ENCODE data around the gene IGSF1. TPM values are rescaled to one million over a fixed set of nuclear protein-coding genes. Genes with fewer than 3 reads are reported as not detected.

IGSF1 gene
- total RNA-seq, 1 experiment from 2014 or later, result not detected

DNA sequence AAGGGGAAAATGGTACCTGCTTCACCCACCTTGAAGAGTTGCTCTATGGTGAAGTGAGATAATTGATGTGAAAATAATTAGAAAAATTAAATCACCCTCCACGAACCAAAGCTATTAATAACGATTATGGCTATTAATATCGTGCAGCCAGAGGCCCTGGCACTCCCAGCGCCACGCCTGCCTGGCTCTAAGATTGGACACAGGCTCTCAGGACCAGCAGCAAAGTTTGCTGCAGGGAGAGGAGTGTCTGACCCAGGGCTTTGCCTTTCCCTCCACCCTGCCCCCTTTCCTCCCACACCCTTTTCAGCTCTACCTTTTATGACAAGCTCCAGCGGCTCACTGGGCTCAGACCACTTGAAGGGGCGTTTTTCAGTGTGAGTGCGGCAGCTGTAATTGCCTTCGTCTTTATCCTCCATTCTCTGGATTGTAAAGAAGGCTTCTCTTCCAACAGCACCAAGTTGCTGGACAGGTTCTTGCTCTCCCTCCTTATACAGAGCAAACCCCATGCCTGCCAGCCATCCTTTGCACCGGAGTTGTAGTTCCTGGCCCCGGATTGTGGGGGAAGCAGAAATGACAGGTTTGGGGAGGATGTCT is 11.5 kb downstream of the IGSF1 start:
- intact Hi-C loops (cut with micrococcal nuclease), result no loop called here
- Mint-ChIP-seq H3K27ac (ENCODE audit: low read depth, unreplicated experiment) (no peak overlapping the region), H3K9me3 (ENCODE audit: unreplicated experiment) (no peaks in the 10 kb centered on the region), H3K4me1 (ENCODE audit: insufficient read depth, unreplicated experiment) (no peaks in the 10 kb centered on the region), H3K36me3 (ENCODE audit: insufficient read depth, unreplicated experiment) (no peaks in the 10 kb centered on the region), H3K27me3 (ENCODE audit: insufficient read depth, unreplicated experiment) (peaks cover 95% of the 10 kb centered on the region), H3K4me3 (ENCODE audit: unreplicated experiment) (no peak overlapping the region)
- TF ChIP-seq, protein P1, sequence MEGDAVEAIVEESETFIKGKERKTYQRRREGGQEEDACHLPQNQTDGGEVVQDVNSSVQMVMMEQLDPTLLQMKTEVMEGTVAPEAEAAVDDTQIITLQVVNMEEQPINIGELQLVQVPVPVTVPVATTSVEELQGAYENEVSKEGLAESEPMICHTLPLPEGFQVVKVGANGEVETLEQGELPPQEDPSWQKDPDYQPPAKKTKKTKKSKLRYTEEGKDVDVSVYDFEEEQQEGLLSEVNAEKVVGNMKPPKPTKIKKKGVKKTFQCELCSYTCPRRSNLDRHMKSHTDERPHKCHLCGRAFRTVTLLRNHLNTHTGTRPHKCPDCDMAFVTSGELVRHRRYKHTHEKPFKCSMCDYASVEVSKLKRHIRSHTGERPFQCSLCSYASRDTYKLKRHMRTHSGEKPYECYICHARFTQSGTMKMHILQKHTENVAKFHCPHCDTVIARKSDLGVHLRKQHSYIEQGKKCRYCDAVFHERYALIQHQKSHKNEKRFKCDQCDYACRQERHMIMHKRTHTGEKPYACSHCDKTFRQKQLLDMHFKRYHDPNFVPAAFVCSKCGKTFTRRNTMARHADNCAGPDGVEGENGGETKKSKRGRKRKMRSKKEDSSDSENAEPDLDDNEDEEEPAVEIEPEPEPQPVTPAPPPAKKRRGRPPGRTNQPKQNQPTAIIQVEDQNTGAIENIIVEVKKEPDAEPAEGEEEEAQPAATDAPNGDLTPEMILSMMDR (IDR thresholded peaks at IDR 0.05; ENCODE audit: unreplicated experiment), result no peak
- DNase-seq (ENCODE audit: unreplicated experiment), result no peak
- ChIA-PET POLR2A (no interaction called here), CTCF (interaction anchor here (1.1 kb wide), 1 partner anchor 12 kb away, joined by 4 read pairs; no protein-coding TSS in a partner anchor)
- no TSS peak for BruUV-seq (replicated peaks)

DNA sequence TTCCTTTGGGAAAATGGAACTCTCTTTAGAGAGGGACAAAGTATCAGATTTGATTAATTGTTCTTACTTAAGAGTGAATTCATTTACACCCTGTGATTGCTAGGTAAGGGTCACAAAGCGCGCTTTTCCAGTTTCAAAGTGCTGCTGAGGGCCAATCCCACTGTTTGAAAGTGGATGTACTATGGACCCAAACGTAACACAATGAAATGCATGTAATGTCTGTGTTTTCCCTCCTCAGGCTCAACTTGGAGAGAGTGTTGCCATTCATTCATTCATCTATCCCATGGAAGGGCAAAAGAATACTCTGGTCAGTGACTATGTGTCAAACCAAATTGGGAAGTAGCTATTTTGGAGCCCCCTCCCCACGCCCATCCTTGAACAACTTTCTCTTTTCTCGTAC is 16.1 kb downstream of the IGSF1 start:
- intact Hi-C loops (cut with micrococcal nuclease), result no loop called here
- TF ChIP-seq, protein P1 (IDR thresholded peaks at IDR 0.05; ENCODE audit: unreplicated experiment), result no peak
- no peak for DNase-seq (ENCODE audit: unreplicated experiment)
- no peak overlapping the region for H3K27ac Mint-ChIP-seq (ENCODE audit: low read depth, unreplicated experiment)
- H3K36me3 Mint-ChIP-seq (ENCODE audit: insufficient read depth, unreplicated experiment), result no peaks in the 10 kb centered on the region
- ChIA-PET POLR2A (interaction anchor here (1.5 kb wide), 1 partner anchor 11 kb away, joined by 4 read pairs; no protein-coding TSS in a partner anchor), CTCF (no interaction called here)
- H3K4me1 Mint-ChIP-seq (ENCODE audit: insufficient read depth, unreplicated experiment), result no peaks in the 10 kb centered on the region
- BruUV-seq (replicated peaks), result no TSS peak
- H3K9me3 Mint-ChIP-seq (ENCODE audit: unreplicated experiment), result no peaks in the 10 kb centered on the region
- no peak overlapping the region for H3K4me3 Mint-ChIP-seq (ENCODE audit: unreplicated experiment)
- H3K27me3 Mint-ChIP-seq (ENCODE audit: insufficient read depth, unreplicated experiment), result peaks cover 84% of the 10 kb centered on the region

DNA sequence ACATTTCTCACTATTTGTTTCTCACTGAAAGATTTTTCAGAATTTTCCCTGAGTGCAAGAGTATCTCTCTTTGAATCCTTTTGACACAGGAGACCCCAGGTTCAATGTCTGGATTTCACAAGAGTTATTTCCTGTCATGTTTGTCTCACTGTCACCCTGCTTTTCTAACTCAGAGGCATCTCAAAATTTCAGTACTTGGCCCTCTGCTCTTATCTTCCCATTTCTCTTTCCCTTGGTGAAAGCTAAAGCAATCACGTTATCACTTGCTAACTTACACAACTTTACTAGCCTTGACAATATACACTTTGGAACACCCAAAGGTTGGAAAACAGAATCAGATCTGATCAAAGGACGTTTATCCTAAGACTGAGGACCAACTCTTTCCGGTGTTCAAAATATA is 17.3 kb downstream of the IGSF1 start:
- TF ChIP-seq, protein P1 (IDR thresholded peaks at IDR 0.05; ENCODE audit: unreplicated experiment), result no peak
- BruUV-seq (replicated peaks), result no TSS peak
- ChIA-PET CTCF (interaction anchor here (0.6 kb wide), 1 partner anchor 723 kb away, joined by 3 read pairs; no protein-coding TSS in a partner anchor), POLR2A (no interaction called here)
- DNase-seq (ENCODE audit: unreplicated experiment), result no peak
- no peaks in the 10 kb centered on the region for H3K4me1 Mint-ChIP-seq (ENCODE audit: insufficient read depth, unreplicated experiment)
- peaks cover 73% of the 10 kb centered on the region for H3K27me3 Mint-ChIP-seq (ENCODE audit: insufficient read depth, unreplicated experiment)
- no peak overlapping the region for H3K27ac Mint-ChIP-seq (ENCODE audit: low read depth, unreplicated experiment)
- H3K9me3 Mint-ChIP-seq (ENCODE audit: unreplicated experiment), result no peaks in the 10 kb centered on the region
- H3K4me3 Mint-ChIP-seq (ENCODE audit: unreplicated experiment), result no peak overlapping the region
- intact Hi-C loops (cut with micrococcal nuclease), result no loop called here
- H3K36me3 Mint-ChIP-seq (ENCODE audit: insufficient read depth, unreplicated experiment), result no peaks in the 10 kb centered on the region

DNA sequence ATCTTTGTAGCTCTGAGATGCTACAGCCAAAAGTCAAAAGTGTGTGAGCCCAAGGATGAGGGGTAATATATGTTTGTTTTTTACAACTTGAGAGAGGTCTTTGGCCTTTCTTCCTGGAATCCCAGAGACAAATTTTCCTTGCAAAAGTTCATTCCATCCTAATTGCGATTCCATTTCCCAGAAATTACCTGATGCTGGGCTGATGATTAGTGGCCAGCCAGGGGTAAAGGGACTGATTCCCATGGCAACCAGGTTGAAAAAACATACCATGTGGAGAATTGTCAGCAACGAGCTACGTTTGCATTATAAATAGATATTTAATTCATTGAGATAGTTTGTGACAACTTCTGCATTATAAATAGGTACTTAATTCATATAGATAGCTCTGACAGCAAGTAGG is 17.8 kb downstream of the IGSF1 start:
- BruUV-seq (replicated peaks), result no TSS peak
- ChIA-PET POLR2A (no interaction called here), CTCF (no interaction called here)
- TF ChIP-seq, protein P1 (IDR thresholded peaks at IDR 0.05; ENCODE audit: unreplicated experiment), result no peak
- no peak overlapping the region for H3K27ac Mint-ChIP-seq (ENCODE audit: low read depth, unreplicated experiment)
- no peaks in the 10 kb centered on the region for H3K36me3 Mint-ChIP-seq (ENCODE audit: insufficient read depth, unreplicated experiment)
- H3K9me3 Mint-ChIP-seq (ENCODE audit: unreplicated experiment), result no peaks in the 10 kb centered on the region
- DNase-seq (ENCODE audit: unreplicated experiment), result no peak
- H3K4me3 Mint-ChIP-seq (ENCODE audit: unreplicated experiment), result no peak overlapping the region
- H3K4me1 Mint-ChIP-seq (ENCODE audit: insufficient read depth, unreplicated experiment), result no peaks in the 10 kb centered on the region
- H3K27me3 Mint-ChIP-seq (ENCODE audit: insufficient read depth, unreplicated experiment), result peaks cover 67% of the 10 kb centered on the region
- intact Hi-C loops (cut with micrococcal nuclease), result no loop called here

All from MCF 10A (cell line).